ENCODE measurements around the gene VPS37C. TPM values are rescaled to one million over a fixed set of nuclear protein-coding genes. Genes with fewer than 3 reads are reported as not detected.
"Not testable (repeated sequence)": the region's sequence is repeated elsewhere in the genome, so short reads cannot be mapped to it uniquely, and the experiment has no call there.

Gene VPS37C
- 26.9 and 27.6 TPM in 2 replicates for polyA plus RNA-seq (2013)

DNA sequence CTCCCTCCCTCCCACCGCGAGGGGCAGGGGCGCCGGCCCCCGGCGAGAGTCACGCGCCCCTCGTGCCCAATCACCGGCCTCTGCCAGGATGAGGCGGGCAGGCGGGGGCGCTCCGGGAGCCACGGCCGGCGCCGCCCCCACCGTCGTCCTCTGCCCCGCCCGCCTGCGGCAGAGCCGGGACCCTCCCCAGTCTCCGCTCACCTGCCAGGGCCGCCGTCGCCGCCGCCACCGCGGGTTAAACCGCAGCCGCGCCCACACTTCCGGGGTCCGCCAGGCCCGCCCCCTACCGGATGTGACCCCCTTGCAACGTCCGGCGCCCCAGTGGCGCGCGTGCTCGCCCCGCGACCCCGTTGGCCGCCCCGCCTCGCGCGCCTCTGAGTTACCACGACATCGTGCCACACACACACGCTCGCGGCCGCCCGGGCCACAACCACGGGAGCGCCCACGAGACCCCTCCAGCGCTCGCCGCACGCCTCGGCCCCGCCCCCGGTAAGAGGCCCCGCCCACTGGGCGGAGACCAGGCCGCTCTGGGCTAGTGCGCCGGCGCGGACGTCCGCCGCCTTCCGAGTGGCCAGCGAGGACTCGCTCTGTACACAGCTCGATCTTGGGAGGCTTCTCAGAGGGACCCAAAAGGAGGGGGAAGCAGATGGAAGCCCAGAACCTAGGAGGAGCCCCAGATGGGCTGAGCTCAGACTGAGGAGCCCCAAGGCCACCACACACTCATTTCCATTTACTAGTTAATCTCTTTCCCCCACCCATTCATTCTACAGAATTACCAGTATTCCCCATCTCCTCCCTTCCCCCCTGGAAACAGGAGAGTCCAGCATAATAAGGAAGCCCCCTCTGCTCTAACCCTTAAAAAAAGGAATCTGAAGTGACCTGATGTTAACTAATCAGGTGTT is at the start of gene VPS37C:
Gene VPS37C (minus strand): TSS at position 237 of the 902 bp plus-strand sequence. CDS start 22,597 bp downstream, outside the sequence.
- Histone ChIP-seq H3K79me1 (ENCODE audit: low read length) (peaks cover 22% of the 10 kb centered on the region), H3K27ac (ENCODE audit: low read depth, low read length) (peak within 1 kb of the TSS; percentile 99)
- peak; percentile 82 to 93 for DNase-seq

DNA sequence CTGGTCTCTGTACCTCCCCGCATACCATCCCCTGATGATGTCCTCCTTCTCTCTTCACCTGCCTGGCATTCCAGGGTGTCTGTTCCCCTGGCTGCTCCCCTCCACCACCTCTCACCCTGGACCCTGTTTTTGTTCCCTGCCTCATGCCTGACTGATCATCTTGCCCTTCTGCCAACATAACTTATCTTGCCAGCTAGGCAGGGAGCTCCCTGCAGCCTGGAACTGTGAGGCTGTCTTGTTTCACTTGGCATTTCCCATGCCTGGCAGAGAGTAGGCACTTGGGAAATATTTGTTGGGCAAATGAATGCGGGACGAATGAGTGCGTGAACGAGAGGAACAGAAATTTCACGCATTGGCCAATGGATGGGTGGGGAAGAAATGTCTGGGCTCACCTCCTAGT is 49.4 kb upstream of the VPS37C start:
- H3K36me3 ChIP-seq (ENCODE audit: control insufficient read depth in 1 of 2, insufficient read depth in 2 of 2, low read length in 2 of 2); H2BK120ac ChIP-seq (ENCODE audit: insufficient read depth, low read length, poor library complexity); H3K27me3 ChIP-seq (ENCODE audit: insufficient read depth, low read length); H3K79me2 ChIP-seq (ENCODE audit: control insufficient read depth, insufficient read depth, low read length, poor library complexity); H4K8ac ChIP-seq (ENCODE audit: low read depth, low read length); H3K23ac ChIP-seq (ENCODE audit: low read length); H3K27ac ChIP-seq (ENCODE audit: low read depth, low read length); H3K9ac ChIP-seq (ENCODE audit: low read length); H3K79me1 ChIP-seq (ENCODE audit: low read length); H3K4me2 ChIP-seq (ENCODE audit: low read length); H3K18ac ChIP-seq (ENCODE audit: low read length); H2BK5ac ChIP-seq (ENCODE audit: low read depth, low read length, poor library complexity); H3K4me1 ChIP-seq (ENCODE audit: control insufficient read depth in 1 of 2, insufficient read depth in 2 of 2, low read length in 2 of 2); H4K91ac ChIP-seq (ENCODE audit: low read depth, low read length); DNase-seq; H3K4ac ChIP-seq (ENCODE audit: low read depth, low read length); H3K14ac ChIP-seq (ENCODE audit: low read length); H2BK12ac ChIP-seq (ENCODE audit: low read length); H2AK5ac ChIP-seq (ENCODE audit: low read length); H3K4me3 ChIP-seq (ENCODE audit: low read depth, low read length); H4K12ac ChIP-seq (ENCODE audit: low read depth, low read length); H3K9me3 ChIP-seq (ENCODE audit: insufficient read depth, low read depth, low read length); H2AFZ ChIP-seq (ENCODE audit: insufficient read depth, low read length, poor library complexity): not testable (repeated sequence)
- WGBS (ENCODE audit: extremely low coverage, insufficient coverage, insufficient read length) = no CpG with 5 or more reads among the region's 6 CpGs

More for the DNA sequence above, at the start of gene VPS37C:
- H3K18ac ChIP-seq (ENCODE audit: low read length) = peak within 1 kb of the TSS; percentile 100
- peak within 1 kb of the TSS; percentile 100 for H3K14ac ChIP-seq (ENCODE audit: low read length)
- peak within 1 kb of the TSS; percentile 100 for H4K91ac ChIP-seq (ENCODE audit: low read depth, low read length)
- H2AFZ ChIP-seq (ENCODE audit: insufficient read depth, low read length, poor library complexity) = peak within 1 kb of the TSS; percentile 97
- H3K27me3 ChIP-seq (ENCODE audit: insufficient read depth, low read length) = no peaks in the 10 kb centered on the region
- peaks cover 11 to 18% of the 10 kb centered on the region in 2 experiments for H3K4me1 ChIP-seq (ENCODE audit: control insufficient read depth in 1 of 2, insufficient read depth in 2 of 2, low read length in 2 of 2)
- no peaks in the 10 kb centered on the region for H3K36me3 ChIP-seq (ENCODE audit: control insufficient read depth in 1 of 2, insufficient read depth in 2 of 2, low read length in 2 of 2)
- H3K23ac ChIP-seq (ENCODE audit: low read length) = no peak within 1 kb of the TSS
- H3K79me2 ChIP-seq (ENCODE audit: control insufficient read depth, insufficient read depth, low read length, poor library complexity) = peaks cover 13% of the 10 kb centered on the region
- H2BK5ac ChIP-seq (ENCODE audit: low read depth, low read length, poor library complexity) = peak within 1 kb of the TSS; percentile 99
- H2BK12ac ChIP-seq (ENCODE audit: low read length) = peak within 1 kb of the TSS; percentile 78
- peak within 1 kb of the TSS; percentile 100 for H4K8ac ChIP-seq (ENCODE audit: low read depth, low read length)
- no peaks in the 10 kb centered on the region for H3K9me3 ChIP-seq (ENCODE audit: insufficient read depth, low read depth, low read length)
- H2AK5ac ChIP-seq (ENCODE audit: low read length) = peak within 1 kb of the TSS; percentile 94
- H3K4me2 ChIP-seq (ENCODE audit: low read length) = peak within 1 kb of the TSS; percentile 93
- peak within 1 kb of the TSS; percentile 88 for H3K4me3 ChIP-seq (ENCODE audit: low read depth, low read length)
- H2BK120ac ChIP-seq (ENCODE audit: insufficient read depth, low read length, poor library complexity) = peak within 1 kb of the TSS; percentile 99
- WGBS (ENCODE audit: extremely low coverage, insufficient coverage, insufficient read length) = no CpG with 5 or more reads among the region's 85 CpGs
- H3K9ac ChIP-seq (ENCODE audit: low read length) = peak within 1 kb of the TSS; percentile 90
- peak within 1 kb of the TSS; percentile 99 for H4K12ac ChIP-seq (ENCODE audit: low read depth, low read length)
- H3K4ac ChIP-seq (ENCODE audit: low read depth, low read length) = peak within 1 kb of the TSS; percentile 98

DNA sequence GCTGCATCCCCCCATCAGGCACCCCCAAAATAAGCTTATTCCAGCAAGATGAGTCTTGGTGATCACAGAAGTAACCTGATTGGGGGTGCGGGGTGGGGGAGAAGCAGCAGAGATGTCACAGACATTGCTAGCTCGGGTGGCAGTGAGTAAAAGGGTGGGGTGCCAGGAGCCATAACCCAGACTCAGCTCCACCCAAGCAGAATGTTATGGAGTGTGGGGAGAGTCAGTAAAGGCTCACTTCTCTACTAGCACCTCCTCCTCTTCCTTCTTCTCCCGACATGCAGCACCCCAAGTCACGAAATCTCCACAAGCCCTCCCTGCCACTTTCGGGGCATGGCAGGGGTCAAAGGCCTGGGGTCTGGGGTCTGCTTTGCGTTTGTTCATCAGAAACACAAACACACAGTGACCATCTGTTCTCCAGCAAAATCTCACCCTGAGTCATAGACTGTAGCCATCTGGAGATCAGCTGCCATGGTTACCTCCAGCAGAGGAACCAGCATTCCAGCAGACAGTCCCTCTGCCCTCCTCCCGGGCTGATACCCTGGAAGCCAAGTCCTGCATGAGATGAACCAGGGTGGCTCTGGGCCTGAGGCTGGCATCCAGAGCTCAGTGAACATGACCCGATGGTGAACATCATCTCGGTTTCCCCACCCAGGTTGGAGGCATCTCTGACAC is 46.5 kb upstream of the VPS37C start:
- not testable (repeated sequence) for H3K4me1 ChIP-seq (ENCODE audit: control insufficient read depth in 1 of 2, insufficient read depth in 2 of 2, low read length in 2 of 2); H3K36me3 ChIP-seq (ENCODE audit: control insufficient read depth in 1 of 2, insufficient read depth in 2 of 2, low read length in 2 of 2); H3K4me2 ChIP-seq (ENCODE audit: low read length); H2AK5ac ChIP-seq (ENCODE audit: low read length); DNase-seq; H3K79me2 ChIP-seq (ENCODE audit: control insufficient read depth, insufficient read depth, low read length, poor library complexity); H3K14ac ChIP-seq (ENCODE audit: low read length); H4K8ac ChIP-seq (ENCODE audit: low read depth, low read length); H4K91ac ChIP-seq (ENCODE audit: low read depth, low read length); H2BK5ac ChIP-seq (ENCODE audit: low read depth, low read length, poor library complexity); H2BK12ac ChIP-seq (ENCODE audit: low read length); H2AFZ ChIP-seq (ENCODE audit: insufficient read depth, low read length, poor library complexity); H3K4ac ChIP-seq (ENCODE audit: low read depth, low read length); H3K27me3 ChIP-seq (ENCODE audit: insufficient read depth, low read length); H3K27ac ChIP-seq (ENCODE audit: low read depth, low read length); H2BK120ac ChIP-seq (ENCODE audit: insufficient read depth, low read length, poor library complexity); H3K18ac ChIP-seq (ENCODE audit: low read length); H4K12ac ChIP-seq (ENCODE audit: low read depth, low read length); H3K79me1 ChIP-seq (ENCODE audit: low read length); H3K23ac ChIP-seq (ENCODE audit: low read length); H3K4me3 ChIP-seq (ENCODE audit: low read depth, low read length); H3K9ac ChIP-seq (ENCODE audit: low read length); H3K9me3 ChIP-seq (ENCODE audit: insufficient read depth, low read depth, low read length)
- no CpG with 5 or more reads among the region's 9 CpGs for WGBS (ENCODE audit: extremely low coverage, insufficient coverage, insufficient read length)

DNA sequence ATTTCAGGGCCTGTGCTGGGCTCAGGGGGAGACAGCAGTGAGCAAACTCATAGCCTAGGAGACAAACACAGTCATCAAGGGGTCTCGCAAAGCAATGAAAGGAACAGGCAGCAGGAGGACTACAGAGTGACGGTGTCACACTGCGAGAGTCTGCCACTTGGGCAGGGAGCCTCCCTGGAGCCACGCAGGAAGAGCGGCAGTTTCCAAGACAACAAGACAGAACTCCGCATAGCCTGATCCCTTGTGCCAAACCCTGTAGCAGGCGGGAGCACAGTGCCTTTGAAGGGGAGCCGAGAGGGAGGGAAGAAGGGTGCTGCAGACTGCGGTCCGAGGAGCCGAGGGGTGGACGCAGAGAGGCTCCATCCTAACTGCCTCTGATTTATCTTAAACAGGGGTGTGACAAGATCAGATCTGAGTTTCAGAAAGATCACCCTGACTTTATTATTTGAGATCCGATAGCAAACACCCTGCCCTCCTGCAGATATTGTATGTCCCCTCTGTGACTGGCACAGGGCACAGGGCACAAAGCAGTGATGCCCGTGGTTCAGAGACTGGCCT is 43.4 kb upstream of the VPS37C start:
- not testable (repeated sequence) for H2AFZ ChIP-seq (ENCODE audit: insufficient read depth, low read length, poor library complexity); H3K79me2 ChIP-seq (ENCODE audit: control insufficient read depth, insufficient read depth, low read length, poor library complexity); H4K91ac ChIP-seq (ENCODE audit: low read depth, low read length); H3K4me1 ChIP-seq (ENCODE audit: control insufficient read depth in 1 of 2, insufficient read depth in 2 of 2, low read length in 2 of 2); H2BK120ac ChIP-seq (ENCODE audit: insufficient read depth, low read length, poor library complexity); H4K8ac ChIP-seq (ENCODE audit: low read depth, low read length); H3K23ac ChIP-seq (ENCODE audit: low read length); H3K18ac ChIP-seq (ENCODE audit: low read length); H3K4me2 ChIP-seq (ENCODE audit: low read length); H3K27me3 ChIP-seq (ENCODE audit: insufficient read depth, low read length); H3K14ac ChIP-seq (ENCODE audit: low read length); H2BK5ac ChIP-seq (ENCODE audit: low read depth, low read length, poor library complexity); H3K36me3 ChIP-seq (ENCODE audit: control insufficient read depth in 1 of 2, insufficient read depth in 2 of 2, low read length in 2 of 2); H2BK12ac ChIP-seq (ENCODE audit: low read length); H3K4me3 ChIP-seq (ENCODE audit: low read depth, low read length); H3K27ac ChIP-seq (ENCODE audit: low read depth, low read length); H2AK5ac ChIP-seq (ENCODE audit: low read length); H3K9ac ChIP-seq (ENCODE audit: low read length); H4K12ac ChIP-seq (ENCODE audit: low read depth, low read length); DNase-seq; H3K79me1 ChIP-seq (ENCODE audit: low read length); H3K4ac ChIP-seq (ENCODE audit: low read depth, low read length); H3K9me3 ChIP-seq (ENCODE audit: insufficient read depth, low read depth, low read length)
- WGBS (ENCODE audit: extremely low coverage, insufficient coverage, insufficient read length) = no CpG with 5 or more reads among the region's 14 CpGs

All from trophoblast cell (in vitro differentiated cells and primary cell).